ENCODE measurements around the gene QSOX2.

QSOX2 gene

DNA sequence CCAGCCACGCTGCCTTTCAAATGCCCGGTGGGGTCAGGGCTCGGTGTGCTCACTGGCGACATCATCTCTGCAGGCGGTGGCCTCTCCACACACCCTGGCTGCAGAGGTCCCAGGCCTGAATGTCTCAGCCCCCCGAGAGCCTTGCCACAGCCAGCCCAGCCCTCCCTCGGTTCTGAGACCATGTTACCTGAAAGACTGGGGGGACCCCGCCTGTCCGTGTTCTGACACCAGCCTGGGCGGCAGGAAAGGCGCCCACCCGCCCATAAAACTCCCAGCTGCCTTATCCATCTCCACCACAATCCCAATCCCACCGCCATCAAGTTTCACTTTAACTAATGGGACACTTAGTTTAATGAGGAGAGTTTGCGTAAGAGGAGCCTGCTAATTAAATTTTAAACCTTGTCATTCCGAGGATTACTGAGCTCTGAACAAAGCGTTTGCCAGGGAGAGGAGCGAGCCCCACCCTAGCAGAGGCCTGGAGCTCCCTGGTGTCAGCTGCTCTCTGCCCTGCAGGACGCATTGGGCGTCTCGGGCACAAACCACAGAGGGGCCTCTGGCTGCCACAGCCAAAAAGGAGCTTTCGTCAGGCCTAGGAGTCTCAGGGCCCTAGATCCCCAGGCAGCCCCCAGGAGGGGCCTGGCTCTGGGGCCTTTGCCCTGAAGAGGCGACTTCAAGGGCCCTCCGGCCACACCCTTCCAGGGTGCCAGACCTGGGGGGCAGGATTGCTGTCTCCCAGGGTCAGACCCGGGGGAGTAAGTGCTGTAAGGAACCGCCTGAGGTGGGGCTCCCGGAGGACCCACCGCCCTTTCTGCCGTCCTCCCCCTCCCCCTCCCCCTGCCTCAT lies 56.0 kb downstream of the QSOX2 start:
- H3K4me3 ChIP-seq (ENCODE audit: low read length): no peak overlapping the region
- DNase-seq: no peak
- no peaks in the 10 kb centered on the region for H3K4me1 ChIP-seq (ENCODE audit: low read length)

DNA sequence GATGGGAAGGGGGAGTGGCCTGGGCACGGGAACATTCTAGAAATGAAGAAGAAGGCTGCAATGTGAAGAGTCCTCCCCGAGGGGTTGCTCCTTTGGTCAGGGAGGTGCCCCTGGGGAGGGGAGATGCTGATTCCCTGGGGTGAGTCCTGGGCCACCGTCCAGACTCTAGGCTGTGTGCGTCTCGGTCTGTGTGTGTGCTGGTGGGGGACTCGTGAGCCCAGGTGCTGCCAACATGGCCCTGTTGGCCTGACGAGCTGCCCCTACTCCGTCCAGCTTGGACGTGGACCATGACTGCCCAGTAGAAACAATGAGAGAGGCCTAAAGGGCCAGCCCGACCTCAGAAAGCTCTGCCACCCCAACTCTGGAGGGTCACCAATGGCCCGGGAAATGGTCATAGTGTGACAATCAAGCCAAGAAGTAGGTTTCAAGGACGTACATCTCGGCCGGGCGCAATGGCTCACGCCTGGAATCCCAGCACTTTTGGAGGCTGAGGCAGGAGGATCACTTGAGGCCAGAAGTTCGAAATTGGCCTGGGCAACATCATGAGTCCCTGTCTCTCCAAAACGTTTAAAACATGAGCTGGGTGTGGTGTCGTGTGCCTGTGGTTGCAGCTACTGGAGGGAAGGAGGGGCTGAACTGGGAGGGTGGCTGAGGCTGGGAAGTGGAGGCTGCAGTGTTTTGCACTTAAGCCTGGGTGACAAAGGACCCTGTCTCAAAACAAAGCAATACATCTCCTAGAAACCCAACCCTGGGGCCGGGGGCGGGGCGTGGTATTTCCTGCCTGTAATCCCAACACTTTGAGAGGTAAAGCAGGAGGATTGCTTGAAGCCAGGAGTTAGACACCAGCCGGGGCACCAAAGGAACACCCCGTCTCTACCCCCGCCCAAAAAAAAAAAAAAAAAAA lies 57.7 kb downstream of the QSOX2 start:
- H3K4me2 ChIP-seq (ENCODE audit: low read depth, low read length): no peak overlapping the region
- no peaks in the 10 kb centered on the region; the same call in 1 of the 2 replicates for H4K20me1 ChIP-seq (ENCODE audit: insufficient read depth, low read length)
- H3F3A ChIP-seq (ENCODE audit: insufficient read depth, low read length): no peaks in the 10 kb centered on the region
- peaks cover 95% of the 10 kb centered on the region for H3K27me3 ChIP-seq (replicated peaks; ENCODE audit: insufficient read depth, low read length)
- no peak overlapping the region for H3K27ac ChIP-seq (ENCODE audit: low read length)
- DNase-seq: no peak
- no peak overlapping the region for H2AFZ ChIP-seq (ENCODE audit: low read length)
- no peak overlapping the region for H3K9ac ChIP-seq (ENCODE audit: low read length)
- no peak for TF ChIP-seq EZH2phosphoT487 (IDR thresholded peaks at IDR 0.05; ENCODE audit: low read length)
- no peak for TF ChIP-seq EZH2 (optimal IDR thresholded peaks at IDR 0.05; ENCODE audit: low read depth, low read length)
- TF ChIP-seq, protein P1, sequence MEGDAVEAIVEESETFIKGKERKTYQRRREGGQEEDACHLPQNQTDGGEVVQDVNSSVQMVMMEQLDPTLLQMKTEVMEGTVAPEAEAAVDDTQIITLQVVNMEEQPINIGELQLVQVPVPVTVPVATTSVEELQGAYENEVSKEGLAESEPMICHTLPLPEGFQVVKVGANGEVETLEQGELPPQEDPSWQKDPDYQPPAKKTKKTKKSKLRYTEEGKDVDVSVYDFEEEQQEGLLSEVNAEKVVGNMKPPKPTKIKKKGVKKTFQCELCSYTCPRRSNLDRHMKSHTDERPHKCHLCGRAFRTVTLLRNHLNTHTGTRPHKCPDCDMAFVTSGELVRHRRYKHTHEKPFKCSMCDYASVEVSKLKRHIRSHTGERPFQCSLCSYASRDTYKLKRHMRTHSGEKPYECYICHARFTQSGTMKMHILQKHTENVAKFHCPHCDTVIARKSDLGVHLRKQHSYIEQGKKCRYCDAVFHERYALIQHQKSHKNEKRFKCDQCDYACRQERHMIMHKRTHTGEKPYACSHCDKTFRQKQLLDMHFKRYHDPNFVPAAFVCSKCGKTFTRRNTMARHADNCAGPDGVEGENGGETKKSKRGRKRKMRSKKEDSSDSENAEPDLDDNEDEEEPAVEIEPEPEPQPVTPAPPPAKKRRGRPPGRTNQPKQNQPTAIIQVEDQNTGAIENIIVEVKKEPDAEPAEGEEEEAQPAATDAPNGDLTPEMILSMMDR (IDR thresholded peaks at IDR 0.05; ENCODE audit: low read length): no peak
- H3K9me3 ChIP-seq (replicated peaks; ENCODE audit: insufficient read depth, low read length): no peaks in the 10 kb centered on the region
- no peaks in the 10 kb centered on the region for H3K9me2 ChIP-seq (replicated peaks; ENCODE audit: insufficient read depth, low read length)
- H3K4me1 ChIP-seq (ENCODE audit: low read length): no peaks in the 10 kb centered on the region
- H3K36me3 ChIP-seq (replicated peaks; ENCODE audit: insufficient read depth, low read length): no peaks in the 10 kb centered on the region
- no peaks in the 10 kb centered on the region for H3K79me2 ChIP-seq (ENCODE audit: low read length)
- no peak overlapping the region for H3K4me3 ChIP-seq (ENCODE audit: low read length)

More for the DNA sequence above, 56.0 kb downstream of the QSOX2 start:
- H3K27me3 ChIP-seq (replicated peaks; ENCODE audit: insufficient read depth, low read length): peaks cover 90% of the 10 kb centered on the region
- H3K27ac ChIP-seq (ENCODE audit: low read length): no peak overlapping the region
- H3K9me2 ChIP-seq (replicated peaks; ENCODE audit: insufficient read depth, low read length): no peaks in the 10 kb centered on the region
- no peaks in the 10 kb centered on the region; the same call in 1 of the 2 replicates for H4K20me1 ChIP-seq (ENCODE audit: insufficient read depth, low read length)
- TF ChIP-seq, protein P1 (IDR thresholded peaks at IDR 0.05; ENCODE audit: low read length): no peak
- no peak for TF ChIP-seq EZH2 (optimal IDR thresholded peaks at IDR 0.05; ENCODE audit: low read depth, low read length)
- TF ChIP-seq EZH2phosphoT487 (IDR thresholded peaks at IDR 0.05; ENCODE audit: low read length): no peak
- H2AFZ ChIP-seq (ENCODE audit: low read length): no peak overlapping the region
- H3K79me2 ChIP-seq (ENCODE audit: low read length): no peaks in the 10 kb centered on the region
- no peak overlapping the region for H3K9ac ChIP-seq (ENCODE audit: low read length)
- H3K9me3 ChIP-seq (replicated peaks; ENCODE audit: insufficient read depth, low read length): no peaks in the 10 kb centered on the region
- H3K36me3 ChIP-seq (replicated peaks; ENCODE audit: insufficient read depth, low read length): no peaks in the 10 kb centered on the region
- no peaks in the 10 kb centered on the region for H3F3A ChIP-seq (ENCODE audit: insufficient read depth, low read length)
- no peak overlapping the region for H3K4me2 ChIP-seq (ENCODE audit: low read depth, low read length)

- TF ChIP-seq EZH2 (optimal IDR thresholded peaks at IDR 0.05; ENCODE audit: low read depth, low read length): no peak
- TF ChIP-seq EZH2phosphoT487 (IDR thresholded peaks at IDR 0.05; ENCODE audit: low read length): no peak
- TF ChIP-seq, protein P1 (IDR thresholded peaks at IDR 0.05; ENCODE audit: low read length): no peak
- H3K27ac ChIP-seq (ENCODE audit: low read length): no peak overlapping the region
- no peak overlapping the region for H2AFZ ChIP-seq (ENCODE audit: low read length)
- no peaks in the 10 kb centered on the region for H3K9me2 ChIP-seq (replicated peaks; ENCODE audit: insufficient read depth, low read length)
- no peaks in the 10 kb centered on the region for H3K4me1 ChIP-seq (ENCODE audit: low read length)
- H3K79me2 ChIP-seq (ENCODE audit: low read length): no peaks in the 10 kb centered on the region
- peaks cover 95% of the 10 kb centered on the region for H3K27me3 ChIP-seq (replicated peaks; ENCODE audit: insufficient read depth, low read length)
- no peaks in the 10 kb centered on the region for H3F3A ChIP-seq (ENCODE audit: insufficient read depth, low read length)
- H3K4me2 ChIP-seq (ENCODE audit: low read depth, low read length): no peak overlapping the region
- H3K4me3 ChIP-seq (ENCODE audit: low read length): no peak overlapping the region
- no peak overlapping the region for H3K9ac ChIP-seq (ENCODE audit: low read length)
- no peaks in the 10 kb centered on the region for H3K36me3 ChIP-seq (replicated peaks; ENCODE audit: insufficient read depth, low read length)
- H4K20me1 ChIP-seq (ENCODE audit: insufficient read depth, low read length): no peaks in the 10 kb centered on the region; the same call in 1 of the 2 replicates
- H3K9me3 ChIP-seq (replicated peaks; ENCODE audit: insufficient read depth, low read length): no peaks in the 10 kb centered on the region
- DNase-seq: no peak
Measured at GRCh38 chr9:136187197-136187596, 58.4 kb downstream of the QSOX2 start.
